Neuronal stem cell (in vitro differentiated cells): ENCODE results near the gene SMARCA5.

ENCODE experiments used
- DNase-seq: peaks from one replicate; pipeline ENCODE4 v3.0.0-alpha.2; 2013; ENCODE audit warnings: low spot score
- H2AFZ ChIP-seq: one replicate; pipeline ENCODE4 v1.6.1; 2013; ENCODE audit warnings: mild to moderate bottlenecking, low read length, inconsistent platforms
- H2AK5ac ChIP-seq: 2 replicates; pipeline ENCODE4 v1.6.1; 2013; ENCODE audit warnings: low read depth, mild to moderate bottlenecking, inconsistent platforms, low read length, moderate library complexity, mixed read lengths
- H2BK120ac ChIP-seq: 2 replicates; pipeline ENCODE4 v1.6.1; 2013; ENCODE audit warnings: low read depth, mild to moderate bottlenecking, inconsistent platforms, low read length, moderate library complexity, mixed read lengths
- H2BK12ac ChIP-seq: one replicate; pipeline ENCODE4 v1.6.1; 2013; ENCODE audit warnings: low read length, inconsistent platforms
- H2BK15ac ChIP-seq: 2 replicates; pipeline ENCODE4 v1.6.1; 2013; ENCODE audit warnings: mild to moderate bottlenecking, low read length, inconsistent platforms, mixed read lengths
- H2BK5ac ChIP-seq: one replicate; pipeline ENCODE4 v1.6.1; 2013; ENCODE audit warnings: inconsistent platforms, mild to moderate bottlenecking, low read length, moderate library complexity
- H3K14ac ChIP-seq: one replicate; pipeline ENCODE4 v1.6.1; 2013; ENCODE audit warnings: low read length, inconsistent platforms
- H3K18ac ChIP-seq: 2 replicates; pipeline ENCODE4 v1.6.1; 2013; ENCODE audit warnings: low read length, inconsistent platforms
- H3K23ac ChIP-seq: 2 replicates; pipeline ENCODE4 v1.6.1; 2013; ENCODE audit warnings: low read depth, mild to moderate bottlenecking, mixed read lengths, low read length, inconsistent platforms; ENCODE audit not compliant: poor library complexity
- H3K27ac ChIP-seq: replicated peaks from 3 replicates; pipeline ENCODE4 v1.5.1; 2013; ENCODE audit warnings: low read length, inconsistent platforms
- H3K27me3 ChIP-seq, 3 experiments: 2 replicates each; pipeline ENCODE4 v1.6.1; 2013; ENCODE audit warnings: low read length in 3 of 3, mild to moderate bottlenecking in 2 of 3, inconsistent platforms in 1 of 3, low read depth in 1 of 3, mixed read lengths in 1 of 3, moderate library complexity in 1 of 3; ENCODE audit not compliant: control insufficient read depth in 3 of 3, insufficient read depth in 3 of 3
- H3K36me3 ChIP-seq, 2 donors: replicated peaks in 1 of 2; 2 replicates each; pipeline ENCODE4 v1.6.1; 2013; ENCODE audit warnings: low read length in 2 of 2; ENCODE audit not compliant: control insufficient read depth in 2 of 2, insufficient read depth in 2 of 2
- H3K4ac ChIP-seq: 2 replicates; pipeline ENCODE4 v1.6.1; 2013; ENCODE audit warnings: inconsistent platforms, mild to moderate bottlenecking, low read length, moderate library complexity
- H3K4me1 ChIP-seq, 2 donors: 1 replicate in 1 of 2; 2 replicates in 1 of 2; pipeline ENCODE4 v1.6.1; 2013; ENCODE audit warnings: low read length in 2 of 2, low read depth in 1 of 2; ENCODE audit not compliant: control insufficient read depth in 2 of 2, insufficient read depth in 1 of 2
- H3K4me2 ChIP-seq: one replicate; pipeline ENCODE4 v1.6.1; 2013; ENCODE audit warnings: mild to moderate bottlenecking, low read length, inconsistent platforms; ENCODE audit not compliant: insufficient read depth, poor library complexity, severe bottlenecking
- H3K4me3 ChIP-seq, 2 donors: 2 replicates each; pipeline ENCODE4 v1.5.1; 2013; ENCODE audit warnings: low read length in 2 of 2, mild to moderate bottlenecking in 2 of 2, inconsistent platforms in 1 of 2, moderate library complexity in 1 of 2
- H3K79me1 ChIP-seq: one replicate; pipeline ENCODE4 v1.6.1; 2013; ENCODE audit warnings: low read depth, mild to moderate bottlenecking, inconsistent platforms, low read length, moderate library complexity
- H3K9ac ChIP-seq: one replicate; pipeline ENCODE4 v1.6.1; 2013; ENCODE audit warnings: mild to moderate bottlenecking, low read depth, low read length, inconsistent platforms; ENCODE audit not compliant: poor library complexity
- H3K9me3 ChIP-seq, 2 donors: replicated peaks in 1 of 2; 2 replicates each; pipeline versions ENCODE3 to v1.6.1; 2013; ENCODE audit warnings: low read length in 2 of 2, mild to moderate bottlenecking in 2 of 2, inconsistent platforms in 1 of 2, low read depth in 1 of 2, mixed read lengths in 1 of 2, moderate library complexity in 1 of 2; ENCODE audit not compliant: control insufficient read depth in 2 of 2, insufficient read depth in 1 of 2
- H4K8ac ChIP-seq: one replicate; pipeline ENCODE4 v1.6.1; 2013; ENCODE audit warnings: low read depth, mild to moderate bottlenecking, inconsistent platforms, low read length, moderate library complexity
- H4K91ac ChIP-seq: one replicate; pipeline ENCODE4 v1.6.1; 2013; ENCODE audit warnings: low read length, low read depth, mild to moderate bottlenecking, inconsistent platforms; ENCODE audit not compliant: poor library complexity
- WGBS, 2 donors: extraction: QIAGEN DNeasy Blood & Tissue Kit; methylation state at CpG; one replicate each; pipeline ENCODE4 v1.1.7; 2013; ENCODE audit warnings: missing lambda C conversion rate in 2 of 2, mixed read lengths in 1 of 2; ENCODE audit not compliant: insufficient read length in 2 of 2, insufficient replicate concordance in 1 of 2; ENCODE audit errors: extremely low coverage in 2 of 2; 5-methylcytosine and 5-hydroxymethylcytosine counted together

The SMARCA5 gene

GRCh38 chr4:143549928-143550327, 36.4 kb downstream of the SMARCA5 start:
- Histone ChIP-seq H3K9me3 (no peaks in the 10 kb centered on the region), H2BK5ac (no peak overlapping the region), H3K27ac (no peak overlapping the region), H3K9ac (no peak overlapping the region), H3K23ac (no peak overlapping the region), H2AK5ac (no peak overlapping the region), H4K91ac (no peak overlapping the region), H3K18ac (no peak overlapping the region), H4K8ac (no peak overlapping the region), H3K4me1 (no peaks in the 10 kb centered on the region), H3K27me3 (no peaks in the 10 kb centered on the region), H3K14ac (no peak overlapping the region), H2BK15ac (no peak overlapping the region), H3K4me3 (no peak overlapping the region), H3K79me1 (no peaks in the 10 kb centered on the region), H3K4ac (no peak overlapping the region), H2BK120ac (no peak overlapping the region), H2AFZ (no peak overlapping the region), H3K4me2 (no peak overlapping the region), H3K36me3 (peaks cover 5 to 100% of the 10 kb centered on the region in 2 donors), H2BK12ac (no peak overlapping the region)
- DNase-seq = no peak
- WGBS, 2 donors = no CpG with 5 or more reads among the region's 2 CpGs

- Histone ChIP-seq H3K23ac (no peak overlapping the region), H3K79me1 (no peaks in the 10 kb centered on the region), H4K8ac (no peak overlapping the region), H4K91ac (no peak overlapping the region), H3K27ac (no peak overlapping the region), H3K4me1 (no peaks in the 10 kb centered on the region), H2AFZ (no peak overlapping the region), H3K4ac (no peak overlapping the region), H2BK5ac (no peak overlapping the region), H3K9ac (no peak overlapping the region), H3K14ac (no peak overlapping the region), H2BK120ac (no peak overlapping the region), H3K4me3 (no peak overlapping the region), H3K36me3 (peaks cover 6 to 71% of the 10 kb centered on the region in 2 donors), H3K4me2 (no peak overlapping the region), H2AK5ac (no peak overlapping the region), H2BK15ac (no peak overlapping the region), H3K18ac (no peak overlapping the region), H3K27me3 (no peaks in the 10 kb centered on the region), H3K9me3 (peaks cover 0 to 5% of the 10 kb centered on the region in 2 donors), H2BK12ac (no peak overlapping the region)
- WGBS, 2 donors = no CpG with 5 or more reads among the region's 4 CpGs
- no peak for DNase-seq
Measured at GRCh38 chr4:143554728-143555597, 41.5 kb downstream of the SMARCA5 start.

DNA sequence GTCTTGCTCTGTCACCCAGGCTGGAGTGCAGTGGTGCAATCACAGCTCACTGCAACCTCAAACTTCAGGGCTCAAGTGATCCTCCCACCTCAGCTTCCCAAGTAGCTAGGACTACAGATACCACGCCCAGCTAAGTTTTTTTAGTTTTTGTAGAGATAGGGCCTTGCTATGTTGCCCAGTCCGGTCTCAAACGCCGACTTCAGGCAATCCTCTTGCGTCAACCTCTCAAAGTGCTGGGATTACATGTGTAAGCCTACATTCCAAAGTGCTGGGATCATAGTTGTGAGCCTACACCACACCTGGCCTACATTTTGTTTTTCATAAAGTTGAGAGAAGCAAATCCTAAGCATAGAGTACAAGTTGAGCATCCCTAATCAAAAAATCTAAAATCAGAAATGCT, 42.2 kb downstream of the SMARCA5 start:
- H2BK12ac ChIP-seq = no peak overlapping the region
- H3K23ac ChIP-seq = no peak overlapping the region
- peaks cover 6 to 64% of the 10 kb centered on the region in 2 donors for H3K36me3 ChIP-seq
- H3K9me3 ChIP-seq = peaks cover 0 to 5% of the 10 kb centered on the region in 2 donors
- H2AK5ac ChIP-seq = no peak overlapping the region
- H2BK120ac ChIP-seq = no peak overlapping the region
- no peak overlapping the region for H3K4ac ChIP-seq
- H3K27me3 ChIP-seq = no peaks in the 10 kb centered on the region
- H3K4me3 ChIP-seq = no peak overlapping the region
- no peak overlapping the region for H3K18ac ChIP-seq
- H3K4me1 ChIP-seq = no peaks in the 10 kb centered on the region
- no peak overlapping the region for H2AFZ ChIP-seq
- no peak overlapping the region for H2BK15ac ChIP-seq
- no peak overlapping the region for H3K9ac ChIP-seq
- no CpG with 5 or more reads among the region's 5 CpGs for WGBS, 2 donors
- no peak overlapping the region for H3K14ac ChIP-seq
- no peaks in the 10 kb centered on the region for H3K79me1 ChIP-seq
- H2BK5ac ChIP-seq = no peak overlapping the region
- no peak overlapping the region for H4K91ac ChIP-seq
- no peak overlapping the region for H3K4me2 ChIP-seq
- H4K8ac ChIP-seq = no peak overlapping the region
- no peak for DNase-seq
- H3K27ac ChIP-seq = no peak overlapping the region

DNA sequence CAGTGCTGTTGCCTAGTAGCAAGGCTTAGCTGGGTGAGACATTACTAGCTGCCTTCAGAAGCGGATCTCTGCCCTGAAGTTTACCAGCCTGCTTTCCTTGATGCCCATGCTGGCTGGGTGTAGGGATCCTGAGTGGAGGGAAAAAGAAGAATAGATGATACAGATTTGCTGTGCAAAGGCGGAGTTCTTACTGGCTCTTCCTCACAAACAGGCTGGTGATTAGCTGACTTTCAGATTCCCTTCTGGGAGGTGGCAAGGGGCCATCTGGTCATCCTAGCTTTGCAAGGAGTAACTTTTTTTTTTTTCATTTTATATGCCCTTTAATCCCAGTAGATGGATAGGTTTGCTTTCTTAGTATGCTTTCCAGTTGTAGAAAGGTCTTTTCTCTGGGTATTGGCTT, 44.8 kb downstream of the SMARCA5 start:
- Histone ChIP-seq H2BK120ac (no peak overlapping the region), H3K4me1 (no peaks in the 10 kb centered on the region), H3K4me2 (no peak overlapping the region), H4K8ac (no peak overlapping the region), H3K18ac (no peak overlapping the region), H3K9me3 (peaks cover 0 to 5% of the 10 kb centered on the region in 2 donors), H3K23ac (no peak overlapping the region), H4K91ac (no peak overlapping the region), H2BK15ac (no peak overlapping the region), H2AK5ac (no peak overlapping the region), H3K9ac (no peak overlapping the region), H2AFZ (no peak overlapping the region), H3K79me1 (no peaks in the 10 kb centered on the region), H3K36me3 (peaks cover 6 to 38% of the 10 kb centered on the region in 2 donors), H2BK12ac (no peak overlapping the region), H3K4ac (no peak overlapping the region), H2BK5ac (no peak overlapping the region), H3K27ac (no peak overlapping the region), H3K27me3 (no peaks in the 10 kb centered on the region), H3K4me3 (no peak overlapping the region), H3K14ac (no peak overlapping the region)
- DNase-seq = no peak
- no CpG with 5 or more reads among the region's 2 CpGs for WGBS, 2 donors
